CD4-positive, alpha-beta T cell (primary cell): Measurements from ENCODE around the gene ST3GAL3. TPM values are rescaled to one million over a fixed set of nuclear protein-coding genes. Genes with fewer than 3 reads are reported as not detected.

ENCODE experiments used
- ATAC-seq: fragments of 200-7000 bp; cut with Tn5 transposase; one replicate; pipeline ENCODE4 v1.10.0; 2022; ENCODE audit warnings: mild to moderate bottlenecking; ENCODE audit not compliant: poor library complexity
- CTCF ChIA-PET: fragments of 350-600 bp; sonication (Branson Sonifier 250); formaldehyde crosslinking; loops from one replicate; lab custom pipeline; 2021; ENCODE audit warnings: antibody characterized with exemption, inconsistent platforms; lab: Charles Lee
- POLR2A ChIA-PET: fragments of 350-600 bp; sonication (Branson Sonifier 250); formaldehyde crosslinking; loops from one replicate; lab custom pipeline; 2021; ENCODE audit warnings: antibody characterized with exemption, inconsistent platforms; lab: Charles Lee
- DNase-seq, 14 experiments: peaks; one replicate each; pipeline ENCODE4 v3.0.0-alpha.2; 2013 to 2020; ENCODE audit warnings: mixed read lengths in 2 of 14
- H3K27ac ChIP-seq, 2 donors: one replicate each; pipeline versions ENCODE4 v1.5.1 to v1.7.0; 2013; ENCODE audit warnings: low read length in 2 of 2, low read depth in 1 of 2, mild to moderate bottlenecking in 1 of 2
- H3K27me3 ChIP-seq, 2 experiments: 1 replicate in 1 of 2; 2 replicates in 1 of 2; pipeline versions ENCODE4 v1.6.1 to v1.7.0; 2013; ENCODE audit warnings: low read length in 2 of 2, control low read depth in 1 of 2, mild to moderate bottlenecking in 1 of 2, moderate library complexity in 1 of 2; ENCODE audit not compliant: insufficient read depth in 2 of 2, control insufficient read depth in 1 of 2
- H3K36me3 ChIP-seq: one replicate; pipeline ENCODE4 v1.6.1; 2013; ENCODE audit warnings: low read length, control low read depth; ENCODE audit not compliant: insufficient read depth
- H3K4me1 ChIP-seq: one replicate; pipeline ENCODE4 v1.6.1; 2013; ENCODE audit warnings: low read length, control low read depth; ENCODE audit not compliant: insufficient read depth
- H3K4me3 ChIP-seq: one replicate; pipeline ENCODE4 v1.5.1; 2013; ENCODE audit warnings: mild to moderate bottlenecking, low read length, moderate library complexity
- H3K9me3 ChIP-seq, 2 experiments: 1 replicate in 1 of 2; 2 replicates in 1 of 2; pipeline versions ENCODE4 v1.6.1 to v1.7.0; 2013; ENCODE audit warnings: low read length in 2 of 2, mild to moderate bottlenecking in 2 of 2, control low read depth in 1 of 2, moderate library complexity in 1 of 2; ENCODE audit not compliant: control insufficient read depth in 1 of 2, insufficient read depth in 1 of 2
- H3K27ac Mint-ChIP-seq: one replicate; pipeline ENCODE4 v1.8.0; 2020; ENCODE audit warnings: mixed read lengths
- H3K27me3 Mint-ChIP-seq: one replicate; pipeline ENCODE4 v1.8.0; 2021; ENCODE audit warnings: mixed read lengths
- H3K36me3 Mint-ChIP-seq: one replicate; pipeline ENCODE4 v1.8.0; 2021; ENCODE audit warnings: low read depth, mixed read lengths
- H3K4me1 Mint-ChIP-seq: one replicate; pipeline ENCODE4 v1.8.0; 2021; ENCODE audit warnings: low read depth, mixed read lengths
- H3K4me3 Mint-ChIP-seq: one replicate; pipeline ENCODE4 v1.8.0; 2020; ENCODE audit warnings: mild to moderate bottlenecking, mixed read lengths
- H3K9me3 Mint-ChIP-seq: one replicate; pipeline ENCODE4 v1.8.0; 2020; ENCODE audit warnings: mixed read lengths
- intact Hi-C, 2 experiments: fragments of 100-400 bp; cut with DNase I in 1 of 2; cut with micrococcal nuclease in 1 of 2; formaldehyde crosslinking; loops; one replicate each; pipeline versions ENCODE4 v1.15.1 to v1.9.0; 2023 to 2025; cut with DNase I, micrococcal nuclease
- total RNA-seq, 174 experiments: library from RNA in 2 of 174; stranded (reverse) in 2 of 174; gene quantifications; one replicate each; pipeline ENCODE4 v1.2.3 and lab custom pipeline; 2021 to 2026
- TF ChIP-seq, protein P1 (sequence below): fragments of 200-600 bp; IDR thresholded peaks from one replicate; pipeline ENCODE4 v1.8.0; 2022; ENCODE audit warnings: antibody characterized with exemption, mild to moderate bottlenecking

ST3GAL3 gene
- total RNA-seq, 2 experiments from 2014 or later: 17.6 to 20.5 TPM

DNA sequence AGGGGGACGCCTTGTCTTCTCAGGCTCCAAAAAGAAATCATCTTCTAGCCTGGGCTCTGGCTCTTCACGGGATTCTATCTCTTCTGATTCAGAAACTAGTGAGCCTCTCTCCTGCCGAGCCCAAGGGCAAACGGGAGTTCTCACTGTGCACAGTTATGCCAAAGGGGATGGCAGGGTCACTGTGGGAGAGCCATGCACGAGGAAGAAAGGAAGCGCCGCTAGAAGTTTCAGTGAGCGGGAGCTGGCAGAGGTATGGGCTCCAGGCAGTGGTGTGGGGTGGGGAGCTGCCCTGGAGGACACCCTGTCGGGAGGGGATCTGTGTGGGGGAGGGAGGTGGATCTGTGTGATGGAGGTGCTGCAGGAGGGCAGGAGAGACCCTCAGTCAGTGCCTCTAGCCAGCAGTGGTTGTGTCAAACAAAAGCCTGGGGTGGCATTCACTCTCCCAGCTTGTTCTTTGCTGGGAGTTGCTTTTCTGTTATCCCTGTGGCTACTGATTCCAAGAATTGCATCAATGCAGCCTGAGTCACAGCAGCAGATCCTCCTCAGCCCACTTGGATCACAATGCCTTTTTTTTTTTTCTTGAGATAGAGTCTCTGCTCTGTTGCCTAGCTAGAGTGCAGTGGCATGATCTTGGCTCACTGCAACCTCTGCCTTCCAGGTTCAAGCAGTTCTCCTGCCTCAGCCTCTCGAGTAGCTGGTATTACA lies 35.6 kb upstream of the ST3GAL3 start:
- Histone ChIP-seq H3K27ac (no peak overlapping the region), H3K4me1 (peaks cover 2% of the 10 kb centered on the region), H3K36me3 (peaks cover 81% of the 10 kb centered on the region), H3K27me3 (no peaks in the 10 kb centered on the region), H3K9me3 (no peaks in the 10 kb centered on the region), H3K4me3 (no peak overlapping the region)
- no peak for DNase-seq
- Mint-ChIP-seq H3K9me3 (no peaks in the 10 kb centered on the region), H3K27me3 (no peaks in the 10 kb centered on the region), H3K36me3 (peaks cover 81% of the 10 kb centered on the region), H3K4me1 (peaks cover 12% of the 10 kb centered on the region), H3K27ac (no peak overlapping the region), H3K4me3 (no peak overlapping the region)
- ChIA-PET POLR2A (interaction anchor here (0.6 kb wide), 1 partner anchor 34 kb away, joined by 3 read pairs; no protein-coding TSS in a partner anchor), CTCF (no interaction called here)
- intact Hi-C loops: no loop called here
- no peak for ATAC-seq
- TF ChIP-seq, protein P1, sequence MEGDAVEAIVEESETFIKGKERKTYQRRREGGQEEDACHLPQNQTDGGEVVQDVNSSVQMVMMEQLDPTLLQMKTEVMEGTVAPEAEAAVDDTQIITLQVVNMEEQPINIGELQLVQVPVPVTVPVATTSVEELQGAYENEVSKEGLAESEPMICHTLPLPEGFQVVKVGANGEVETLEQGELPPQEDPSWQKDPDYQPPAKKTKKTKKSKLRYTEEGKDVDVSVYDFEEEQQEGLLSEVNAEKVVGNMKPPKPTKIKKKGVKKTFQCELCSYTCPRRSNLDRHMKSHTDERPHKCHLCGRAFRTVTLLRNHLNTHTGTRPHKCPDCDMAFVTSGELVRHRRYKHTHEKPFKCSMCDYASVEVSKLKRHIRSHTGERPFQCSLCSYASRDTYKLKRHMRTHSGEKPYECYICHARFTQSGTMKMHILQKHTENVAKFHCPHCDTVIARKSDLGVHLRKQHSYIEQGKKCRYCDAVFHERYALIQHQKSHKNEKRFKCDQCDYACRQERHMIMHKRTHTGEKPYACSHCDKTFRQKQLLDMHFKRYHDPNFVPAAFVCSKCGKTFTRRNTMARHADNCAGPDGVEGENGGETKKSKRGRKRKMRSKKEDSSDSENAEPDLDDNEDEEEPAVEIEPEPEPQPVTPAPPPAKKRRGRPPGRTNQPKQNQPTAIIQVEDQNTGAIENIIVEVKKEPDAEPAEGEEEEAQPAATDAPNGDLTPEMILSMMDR: no peak

DNA sequence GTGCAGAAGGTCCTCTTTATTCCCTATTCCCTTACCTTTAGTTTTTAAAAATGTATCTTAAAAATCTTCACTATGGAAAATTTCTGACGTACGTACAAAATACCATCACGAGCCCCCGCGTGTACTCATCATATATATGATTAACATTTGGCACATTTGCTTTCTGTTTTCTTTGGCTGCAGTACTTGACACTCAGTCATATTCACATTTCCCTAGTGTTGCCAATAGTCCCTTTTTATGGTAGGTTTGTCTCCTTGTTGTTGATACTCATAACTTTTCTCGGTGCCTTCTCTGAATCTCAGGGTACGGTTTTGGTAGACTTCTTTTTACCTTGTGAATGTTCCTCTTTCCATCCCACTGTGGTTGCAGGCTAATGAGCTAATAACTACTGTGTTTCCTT lies 34.1 kb upstream of the ST3GAL3 start:
- Histone ChIP-seq H3K27ac (no peak overlapping the region), H3K4me1 (peaks cover 2% of the 10 kb centered on the region), H3K36me3 (peaks cover 67% of the 10 kb centered on the region), H3K27me3 (no peaks in the 10 kb centered on the region), H3K9me3 (no peaks in the 10 kb centered on the region), H3K4me3 (no peak overlapping the region)
- TF ChIP-seq, protein P1: no peak
- Mint-ChIP-seq H3K27me3 (no peaks in the 10 kb centered on the region), H3K36me3 (peaks cover 75% of the 10 kb centered on the region), H3K4me3 (no peak overlapping the region), H3K27ac (no peak overlapping the region), H3K4me1 (peaks cover 12% of the 10 kb centered on the region), H3K9me3 (no peaks in the 10 kb centered on the region)
- intact Hi-C loops: no loop called here
- ATAC-seq (no peak), DNase-seq (no peak)
- CTCF ChIA-PET: no interaction called here
- POLR2A ChIA-PET: interaction anchor here (0.6 kb wide), 1 partner anchor 41 kb away, joined by 3 read pairs; no protein-coding TSS in a partner anchor

DNA sequence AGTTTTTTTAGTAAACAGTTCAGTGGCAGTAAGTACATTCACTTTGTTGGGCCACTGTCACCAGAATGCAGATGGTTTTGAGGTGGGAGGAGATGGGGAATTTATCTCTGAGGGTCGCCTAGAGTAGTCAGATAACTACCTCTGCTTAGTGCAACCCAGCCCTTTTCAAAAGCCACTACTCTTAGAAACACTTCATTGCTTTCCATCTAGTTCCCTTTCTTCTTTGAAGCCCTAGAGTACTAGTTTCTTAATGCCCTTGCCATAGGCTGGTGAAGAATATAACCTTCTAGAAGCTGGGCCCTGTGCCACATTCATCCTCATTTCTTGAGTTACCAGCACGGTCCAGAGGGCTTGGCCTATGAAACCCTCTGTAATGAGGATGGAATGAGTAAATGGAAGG lies 28.4 kb upstream of the ST3GAL3 start:
- ChIA-PET POLR2A (no interaction called here), CTCF (no interaction called here)
- no peak overlapping the region for H3K4me3 ChIP-seq
- ATAC-seq (no peak), DNase-seq (no peak)
- no peak overlapping the region for H3K4me3 Mint-ChIP-seq
- no peaks in the 10 kb centered on the region for H3K9me3 Mint-ChIP-seq
- H3K36me3 ChIP-seq: peaks cover 66% of the 10 kb centered on the region
- intact Hi-C loops: no loop called here
- H3K27me3 ChIP-seq: no peaks in the 10 kb centered on the region
- H3K4me1 Mint-ChIP-seq: no peaks in the 10 kb centered on the region
- H3K27ac Mint-ChIP-seq: peak overlapping the region; percentile 8
- no peaks in the 10 kb centered on the region for H3K27me3 Mint-ChIP-seq
- H3K36me3 Mint-ChIP-seq: peaks cover 66% of the 10 kb centered on the region
- TF ChIP-seq, protein P1: no peak
- no peaks in the 10 kb centered on the region for H3K9me3 ChIP-seq
- H3K4me1 ChIP-seq: peaks cover 2% of the 10 kb centered on the region
- no peak overlapping the region for H3K27ac ChIP-seq
